Spinal cord (tissue), 10 donors: ENCODE results near the gene COX7A1. TPM values are rescaled to one million over a fixed set of nuclear protein-coding genes. Genes with fewer than 3 reads are reported as not detected.
"Not testable (repeated sequence)": the region's sequence is repeated elsewhere in the genome, so short reads cannot be mapped to it uniquely, and the experiment has no call there.

Source experiments
- DNase-seq, 6 donors: peaks; one replicate each; pipeline versions ENCODE4 v3.0.0 to v3.0.0-alpha.2; 2013 to 2015; ENCODE audit warnings: low spot score in 6 of 6, low read depth in 4 of 6
- H3K27ac ChIP-seq: one replicate; pipeline ENCODE4 v1.5.1; 2013; ENCODE audit warnings: low read depth, low read length, control low read depth
- H3K27me3 ChIP-seq: one replicate; pipeline ENCODE4 v1.6.1; 2013; ENCODE audit warnings: low read length; ENCODE audit not compliant: control insufficient read depth, insufficient read depth
- H3K36me3 ChIP-seq: one replicate; pipeline ENCODE4 v1.6.1; 2013; ENCODE audit warnings: low read length; ENCODE audit not compliant: control insufficient read depth, insufficient read depth
- H3K4me1 ChIP-seq: one replicate; pipeline ENCODE4 v1.6.1; 2013; ENCODE audit warnings: low read length; ENCODE audit not compliant: control insufficient read depth, insufficient read depth
- H3K4me3 ChIP-seq: one replicate; pipeline ENCODE4 v1.5.1; 2013; ENCODE audit warnings: low read depth, low read length, control low read depth
- H3K9me3 ChIP-seq: one replicate; pipeline ENCODE4 v1.6.1; 2013; ENCODE audit warnings: low read length; ENCODE audit not compliant: control insufficient read depth, insufficient read depth
- WGBS: methylation state at CpG from one replicate; pipeline ENCODE4 v1.1.5; 2013; ENCODE audit warnings: missing lambda C conversion rate; ENCODE audit not compliant: insufficient coverage; 5-methylcytosine and 5-hydroxymethylcytosine counted together
- polyA plus RNA-seq, 2 donors: library from polyadenylated mRNA; unstranded; fragments of 120-200 nt; gene quantifications; one replicate each; pipeline ENCODE4 v1.2.1, GENCODE V29; 2013; ENCODE audit not compliant: insufficient read length in 2 of 2
- total RNA-seq, 2 donors: library from RNA; depleted of rRNA in 1 of 2; stranded (reverse); fragments of 120-200 nt in 1 of 2; fragments of >200 nt in 1 of 2; gene quantifications; one replicate each; pipeline versions ENCODE4 v1.2.3 to v1.2.4, GENCODE V29; 2013 to 2014
- donor health status: healthy.

COX7A1 gene
- total and polyA plus RNA-seq, 4 donors = 5.8 to 22.2 (median 15.1) TPM

DNA sequence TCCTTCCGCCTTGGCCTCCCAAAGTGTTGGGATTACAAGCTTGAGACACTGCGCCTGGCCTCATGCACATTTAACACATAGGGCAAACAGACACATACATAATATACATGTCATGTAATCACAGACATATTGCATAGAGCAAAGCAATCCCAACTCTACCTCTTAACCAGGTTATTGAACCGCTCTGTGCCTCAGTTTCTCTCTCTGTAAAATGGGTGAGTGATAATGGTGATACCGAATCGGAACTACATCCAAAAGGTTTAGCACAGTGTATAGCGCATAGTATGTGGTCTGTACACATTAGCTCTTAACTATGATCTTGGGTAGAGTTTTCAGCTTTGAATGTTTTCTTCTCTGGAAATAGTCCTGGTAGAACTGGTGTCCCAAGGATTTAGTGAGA is 7.6 kb downstream of the COX7A1 start:
- no peaks in the 10 kb centered on the region for H3K9me3 ChIP-seq
- no peak overlapping the region for H3K4me3 ChIP-seq
- no peaks in the 10 kb centered on the region for H3K27me3 ChIP-seq
- no peak for DNase-seq
- H3K27ac ChIP-seq = no peak overlapping the region
- 94% methylated on average over 2 of the region's 6 CpGs for WGBS
- peaks cover 11% of the 10 kb centered on the region for H3K4me1 ChIP-seq
- peaks cover 67% of the 10 kb centered on the region for H3K36me3 ChIP-seq

DNA sequence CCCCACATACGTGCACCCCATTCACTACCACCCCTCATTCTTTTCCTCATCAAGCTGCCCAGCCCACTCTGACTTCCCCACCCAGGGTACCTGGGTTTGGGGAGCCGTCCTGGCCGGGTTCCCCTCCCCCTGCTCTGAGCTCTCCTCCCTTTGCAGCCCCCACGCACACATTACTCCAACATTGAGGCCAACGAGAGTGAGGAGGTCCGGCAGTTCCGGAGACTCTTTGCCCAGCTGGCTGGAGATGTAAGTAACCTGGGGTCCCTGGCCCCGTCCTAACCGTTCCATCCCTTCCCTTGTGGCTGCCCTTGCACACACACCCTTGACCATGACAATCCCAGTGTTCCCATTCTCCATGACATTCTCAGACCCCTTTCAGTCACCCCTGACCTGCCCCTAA is 9.8 kb downstream of the COX7A1 start:
- Histone ChIP-seq H3K27ac (no peak overlapping the region), H3K27me3 (no peaks in the 10 kb centered on the region), H3K9me3 (no peaks in the 10 kb centered on the region), H3K36me3 (peaks cover 47% of the 10 kb centered on the region), H3K4me1 (peaks cover 15% of the 10 kb centered on the region), H3K4me3 (no peak overlapping the region)
- DNase-seq = no peak
- 96% methylated on average over 7 of the region's 9 CpGs for WGBS

DNA sequence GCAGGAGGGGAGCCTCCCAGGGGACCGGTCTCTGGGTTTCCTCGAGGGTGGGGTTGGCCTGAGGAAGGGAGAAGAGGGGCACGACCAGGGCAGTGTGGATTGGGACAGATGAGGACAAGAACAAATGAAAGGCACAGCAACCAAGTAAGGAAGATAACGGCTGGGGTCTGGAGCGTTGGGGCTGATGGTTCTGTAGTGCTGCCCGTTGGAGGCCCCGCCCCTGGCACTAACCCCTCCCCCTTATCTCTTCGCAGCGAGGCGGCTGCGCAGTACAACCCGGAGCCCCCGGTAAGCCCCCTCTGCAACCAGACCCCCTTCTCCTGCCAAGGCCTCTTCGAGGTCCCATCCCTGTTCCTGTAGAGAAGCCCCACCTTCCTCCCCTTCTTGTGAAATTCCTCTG is 10.2 kb downstream of the COX7A1 start:
- no peaks in the 10 kb centered on the region for H3K9me3 ChIP-seq
- WGBS = 94% methylated on average over 10 of the region's 14 CpGs
- H3K27ac ChIP-seq = no peak overlapping the region
- H3K4me1 ChIP-seq = peaks cover 15% of the 10 kb centered on the region
- no peak for DNase-seq
- H3K36me3 ChIP-seq = peaks cover 43% of the 10 kb centered on the region
- H3K4me3 ChIP-seq = no peak overlapping the region
- H3K27me3 ChIP-seq = no peaks in the 10 kb centered on the region

DNA sequence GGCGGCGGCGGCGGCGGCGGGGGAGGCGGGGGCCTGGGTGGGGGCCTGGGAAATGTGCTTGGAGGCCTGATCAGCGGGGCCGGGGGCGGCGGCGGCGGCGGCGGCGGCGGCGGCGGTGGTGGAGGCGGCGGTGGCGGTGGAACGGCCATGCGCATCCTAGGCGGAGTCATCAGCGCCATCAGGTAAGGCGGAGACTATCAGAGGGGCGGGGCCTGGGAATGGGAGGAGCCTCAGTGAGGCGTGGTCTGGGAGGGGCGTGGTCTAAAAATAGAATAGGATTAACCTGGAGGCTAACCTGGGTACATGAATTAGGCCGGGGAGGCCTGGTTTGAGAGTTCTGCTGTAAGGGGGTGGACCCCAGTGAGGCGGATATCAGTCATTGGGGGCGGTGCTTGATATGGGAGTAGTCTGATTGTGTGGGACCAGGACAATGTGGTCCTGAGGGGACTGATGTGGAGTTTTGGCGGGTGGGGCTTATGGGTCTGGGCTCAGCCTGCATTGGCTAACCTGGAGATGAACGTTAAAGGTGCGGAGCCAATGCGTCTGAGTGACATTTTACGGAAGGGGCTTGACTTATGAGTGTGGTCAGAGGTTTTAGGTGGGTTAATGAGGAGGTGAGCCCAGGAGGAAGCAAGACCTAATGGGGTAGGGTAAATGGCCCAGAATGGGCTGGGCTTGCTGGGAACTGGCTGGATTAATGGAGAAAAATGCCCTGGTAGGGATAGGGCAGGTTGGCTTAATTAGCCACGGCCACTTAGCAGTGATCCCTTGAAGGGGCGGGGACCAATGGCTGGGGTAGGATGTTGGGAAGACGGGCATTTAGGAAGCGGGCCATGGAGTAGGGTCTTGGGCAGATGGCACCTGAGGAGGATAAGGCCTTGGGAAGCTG is 11.0 kb downstream of the COX7A1 start:
- peak overlapping the region; percentile 96 for H3K4me3 ChIP-seq
- 29% methylated on average over 25 of the region's 42 CpGs for WGBS
- no peaks in the 10 kb centered on the region for H3K9me3 ChIP-seq
- peak in 3 of 6 donors; percentile 40 to 93 (median 85) for DNase-seq
- peaks cover 15% of the 10 kb centered on the region for H3K4me1 ChIP-seq
- peaks cover 35% of the 10 kb centered on the region for H3K36me3 ChIP-seq
- no peak overlapping the region for H3K27ac ChIP-seq
- no peaks in the 10 kb centered on the region for H3K27me3 ChIP-seq

DNA sequence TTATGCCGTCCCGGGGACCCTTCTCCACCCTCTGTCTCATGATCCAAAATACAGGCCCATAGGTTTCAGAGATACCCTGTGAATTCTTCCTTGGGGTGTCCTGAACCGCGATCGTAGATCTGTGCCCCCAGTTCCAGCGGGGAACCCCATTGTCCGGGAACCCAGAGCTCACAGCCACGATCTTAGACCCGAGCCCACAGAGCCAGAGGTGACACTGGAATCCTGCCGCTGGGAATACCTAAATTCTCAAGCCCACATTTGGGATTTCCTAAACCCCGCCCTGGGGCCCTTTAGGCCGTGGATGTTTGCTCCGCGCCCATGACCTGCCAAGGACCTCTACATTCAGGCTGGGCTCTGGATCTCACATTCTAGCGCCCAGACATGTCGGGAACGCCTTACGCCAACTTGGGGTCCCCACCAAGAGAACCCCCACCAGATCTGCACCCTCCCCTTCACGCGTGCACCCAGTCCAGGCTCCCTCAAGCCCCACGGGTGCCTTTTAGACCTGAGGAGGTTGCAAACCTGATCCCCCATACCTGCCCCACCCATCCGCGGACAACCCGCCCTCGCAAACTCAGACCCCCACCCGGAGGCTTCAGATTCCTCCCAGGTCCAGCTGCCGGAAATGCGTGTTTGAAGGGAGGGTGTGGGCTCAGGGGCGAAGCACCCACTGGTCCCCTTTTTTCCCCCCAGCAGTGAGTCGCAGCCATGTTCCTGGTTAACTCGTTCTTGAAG is 11.8 kb downstream of the COX7A1 start:
- Histone ChIP-seq H3K9me3 (no peaks in the 10 kb centered on the region), H3K27ac (peak overlapping the region; percentile 96), H3K4me3 (peak overlapping the region; percentile 96), H3K27me3 (no peaks in the 10 kb centered on the region), H3K36me3 (peaks cover 27% of the 10 kb centered on the region), H3K4me1 (peaks cover 15% of the 10 kb centered on the region)
- DNase-seq = peak in 2 of 6 donors; percentile 81 to 87
- 0% methylated on average over 21 of the region's 31 CpGs for WGBS

DNA sequence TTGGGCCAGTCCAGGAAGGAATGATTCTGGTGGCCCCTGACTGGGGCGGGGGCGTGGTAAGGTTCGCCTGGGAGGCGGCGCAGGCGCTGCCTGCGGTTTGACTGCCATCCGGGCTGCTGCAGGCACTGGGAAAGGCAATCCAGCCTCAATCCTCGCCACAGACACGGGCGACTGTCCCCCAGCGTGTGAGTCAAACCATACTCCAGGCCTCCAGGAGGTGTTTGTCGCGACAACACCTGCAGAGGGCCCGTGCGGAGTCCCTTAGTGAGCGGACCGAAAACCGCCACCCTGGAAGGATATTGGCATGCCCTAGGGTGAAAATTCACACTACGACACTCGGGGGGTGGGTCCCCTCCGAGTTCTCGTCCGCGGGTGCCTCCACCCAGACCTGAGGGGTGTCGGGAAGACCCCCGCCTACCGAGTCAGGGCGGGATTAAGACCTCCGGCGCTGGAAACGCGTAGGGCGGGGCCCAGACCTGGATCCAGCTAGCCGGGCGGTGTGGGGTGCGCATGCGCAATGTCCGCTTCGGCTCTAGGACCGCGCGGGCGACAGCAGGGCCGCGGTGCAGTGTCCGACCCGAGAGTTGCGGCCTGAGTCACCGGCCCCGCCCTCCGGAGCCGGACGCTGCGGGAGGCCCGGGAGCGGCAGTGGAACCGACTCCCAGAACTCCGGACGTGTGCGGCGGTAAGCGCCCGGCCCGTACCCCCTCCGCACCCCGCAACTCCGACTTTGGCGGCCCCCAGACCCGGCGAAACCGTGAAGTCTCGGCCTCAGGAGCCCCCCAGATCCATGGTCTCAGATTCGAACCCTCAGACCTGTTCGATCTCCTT is 12.6 kb downstream of the COX7A1 start, which contains the start of gene CAPNS1:
TSS of gene CAPNS1 (plus strand) at position 594 of the 831 bp plus-strand sequence. CDS start 946 bp downstream, outside the sequence.
- H3K27ac ChIP-seq = peak within 1 kb of the TSS; percentile 96
- peak within 1 kb of the TSS; percentile 96 for H3K4me3 ChIP-seq
- peaks cover 15% of the 10 kb centered on the region for H3K4me1 ChIP-seq
- H3K27me3 ChIP-seq = no peaks in the 10 kb centered on the region
- no peaks in the 10 kb centered on the region for H3K9me3 ChIP-seq
- peaks cover 23% of the 10 kb centered on the region for H3K36me3 ChIP-seq
- under 1% methylated on average over 75 of the region's 75 CpGs for WGBS
- DNase-seq = peak; percentile 94 to 99 (median 96)

DNA sequence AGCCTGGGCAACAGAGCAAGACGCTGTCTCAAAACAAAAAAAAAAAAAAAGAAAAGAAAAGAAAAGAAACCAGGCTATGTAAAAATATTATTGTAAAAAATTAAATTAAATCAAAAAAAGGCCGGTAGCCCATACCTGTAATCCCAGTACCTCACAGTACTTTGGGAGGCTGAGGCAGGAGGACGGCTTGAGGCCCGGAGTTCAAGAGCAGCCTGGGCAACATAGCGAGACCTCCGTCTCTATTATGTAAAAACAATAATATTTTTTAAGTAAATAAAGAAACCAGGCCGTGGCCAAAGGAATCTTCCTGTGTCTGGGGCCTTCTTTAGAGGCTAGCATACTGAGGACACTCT is 13.2 kb downstream of the COX7A1 start:
- peak overlapping the region; percentile 96 for H3K4me3 ChIP-seq
- no peaks in the 10 kb centered on the region for H3K9me3 ChIP-seq
- H3K4me1 ChIP-seq = peaks cover 15% of the 10 kb centered on the region
- H3K36me3 ChIP-seq = peaks cover 21% of the 10 kb centered on the region
- no peak for DNase-seq
- 0% methylated on average over 1 of the region's 7 CpGs for WGBS
- H3K27me3 ChIP-seq = no peaks in the 10 kb centered on the region
- peak overlapping the region; percentile 92 for H3K27ac ChIP-seq

DNA sequence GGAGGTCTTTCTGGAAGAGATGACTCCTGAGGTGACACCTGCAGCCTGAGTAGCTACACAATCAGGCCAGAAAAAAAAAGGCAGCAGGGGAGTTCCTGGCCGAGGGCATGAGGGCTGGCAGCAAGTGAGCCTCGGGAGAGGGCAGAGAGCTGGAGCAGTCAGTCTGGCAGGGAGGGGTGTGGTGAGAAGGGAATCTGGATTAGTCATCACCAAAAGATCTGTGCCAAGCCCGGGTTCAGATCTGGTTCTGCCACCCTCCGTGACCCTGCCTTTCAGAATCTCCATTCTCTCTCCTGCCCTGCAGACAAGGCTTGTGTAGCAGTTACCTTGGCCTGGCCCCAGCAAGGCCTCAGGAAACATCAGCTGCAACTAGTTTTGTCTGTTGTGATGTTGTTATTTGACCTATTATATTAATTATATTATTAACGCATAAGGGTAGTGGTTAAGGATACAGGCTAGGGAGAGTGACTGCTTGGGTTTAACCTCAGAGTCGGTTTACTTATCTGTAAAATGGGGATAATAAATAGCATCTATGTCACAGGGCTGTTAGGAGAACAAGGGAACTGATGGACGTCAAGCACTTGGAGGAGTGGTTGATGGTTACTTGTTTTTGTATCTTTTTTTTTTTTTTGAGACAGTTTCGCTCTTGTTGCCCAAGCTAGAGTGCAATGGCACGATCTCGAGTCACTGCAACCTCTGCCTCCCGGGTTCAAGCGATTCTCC is 15.1 kb downstream of the COX7A1 start:
- no peak for DNase-seq
- H3K27me3 ChIP-seq = no peaks in the 10 kb centered on the region
- H3K9me3 ChIP-seq = no peaks in the 10 kb centered on the region
- H3K4me3 ChIP-seq = no peak overlapping the region
- H3K27ac ChIP-seq = no peak overlapping the region
- peaks cover 14% of the 10 kb centered on the region for H3K4me1 ChIP-seq
- WGBS = 80% methylated on average over 11 of the region's 12 CpGs
- peaks cover 8% of the 10 kb centered on the region for H3K36me3 ChIP-seq

DNA sequence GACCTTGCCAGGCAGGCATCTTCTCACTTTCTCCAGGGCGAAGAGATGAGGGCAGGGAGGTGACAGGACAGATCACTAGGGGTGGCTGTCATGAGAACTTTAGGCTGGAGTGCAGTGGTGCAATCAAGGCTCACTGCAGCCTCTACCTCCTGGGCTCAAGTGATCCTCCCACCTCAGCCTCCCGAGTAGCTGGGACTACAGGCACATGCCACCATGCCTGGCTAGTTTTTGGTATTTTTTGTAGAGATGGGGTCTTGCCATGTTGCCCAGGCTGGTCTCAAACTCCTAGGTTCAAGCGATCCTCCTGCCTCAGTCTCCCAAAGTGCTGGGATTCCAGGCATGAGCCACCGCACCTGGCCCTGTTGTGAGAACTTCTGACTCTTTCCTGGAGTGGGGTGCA is 17.4 kb downstream of the COX7A1 start:
- H3K9me3 ChIP-seq, H3K4me3 ChIP-seq, H3K27me3 ChIP-seq, DNase-seq, H3K27ac ChIP-seq, H3K36me3 ChIP-seq, H3K4me1 ChIP-seq: not testable (repeated sequence)
- 93% methylated on average over 3 of the region's 4 CpGs for WGBS
